ENCODE measurements around the gene EFNA4. TPM values are rescaled to one million over a fixed set of nuclear protein-coding genes. Genes with fewer than 3 reads are reported as not detected.

EFNA4 gene
- total and polyA plus RNA-seq, 9 of the 15 experiments (the other 6 are each of a cell fraction or from before 2014, with no cell fraction given): 0.68 to 7.4 (median 6.1) TPM

DNA sequence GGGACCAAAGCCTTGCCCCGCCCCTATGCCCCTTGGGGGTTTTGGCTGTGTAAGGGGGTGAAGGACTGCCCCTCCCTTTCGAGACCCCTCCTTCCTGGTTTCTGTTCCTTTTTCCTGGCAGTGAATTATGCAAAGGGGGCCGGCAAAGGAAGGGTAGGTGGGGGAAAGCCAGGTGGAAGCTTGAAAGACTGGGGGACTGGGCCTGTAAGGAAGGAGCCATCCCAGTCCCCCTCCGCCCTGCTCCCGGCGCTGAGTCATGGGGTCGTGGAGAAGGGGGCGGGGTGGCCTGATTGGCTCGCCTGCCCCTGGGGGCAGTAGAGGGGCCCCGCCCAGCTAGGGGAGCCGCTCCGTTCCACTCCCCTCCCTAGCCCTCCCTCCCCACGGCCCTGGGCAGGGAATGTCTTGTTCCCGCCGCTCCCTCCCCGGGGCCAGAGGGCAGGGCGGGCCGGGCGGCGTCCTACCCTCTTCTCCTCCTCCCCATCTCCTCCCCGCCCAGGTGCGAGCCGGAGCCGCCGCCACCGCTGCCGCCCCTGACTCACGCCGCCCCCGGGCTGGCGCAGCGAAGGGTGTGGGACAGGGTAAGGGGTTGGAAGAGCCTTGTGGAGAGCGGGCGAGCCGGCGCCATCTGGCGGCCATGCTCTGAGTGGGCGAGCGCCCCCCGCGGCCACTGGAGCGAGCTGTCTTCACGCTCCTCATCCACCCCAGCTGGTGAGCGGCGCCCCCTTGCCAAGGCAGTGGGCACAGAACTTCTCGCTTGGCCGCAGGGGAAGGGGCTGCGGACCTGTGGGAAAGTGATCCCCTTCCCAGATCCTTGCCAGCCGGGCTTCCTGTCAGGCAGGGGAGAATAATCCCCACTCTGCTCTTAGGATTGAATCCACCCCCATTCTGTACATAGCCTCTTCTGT is 46.2 kb upstream of the EFNA4 start (continued):
- TF ChIP-seq CHD7 (IDR thresholded peaks at IDR 0.05; ENCODE audit: low read depth, low read length) (no peak), TSC22D4 (tag; IDR thresholded peaks at IDR 0.05) (no peak), CREB3L1 (IDR thresholded peaks at IDR 0.05; ENCODE audit: borderline replicate concordance, low read depth) (no peak), BRF2 (IDR thresholded peaks at IDR 0.05; ENCODE audit: borderline replicate concordance, insufficient read depth, insufficient read length) (no peak), CBX3 (IDR thresholded peaks at IDR 0.05; ENCODE audit: borderline replicate concordance in 1 of 2, low read length in 2 of 2) (no peak; a peak in 1 of 3 replicates), ZNF280B (CRISPR knock-in tag; IDR thresholded peaks at IDR 0.05) (no peak)
- TF ChIP-seq, protein P1, sequence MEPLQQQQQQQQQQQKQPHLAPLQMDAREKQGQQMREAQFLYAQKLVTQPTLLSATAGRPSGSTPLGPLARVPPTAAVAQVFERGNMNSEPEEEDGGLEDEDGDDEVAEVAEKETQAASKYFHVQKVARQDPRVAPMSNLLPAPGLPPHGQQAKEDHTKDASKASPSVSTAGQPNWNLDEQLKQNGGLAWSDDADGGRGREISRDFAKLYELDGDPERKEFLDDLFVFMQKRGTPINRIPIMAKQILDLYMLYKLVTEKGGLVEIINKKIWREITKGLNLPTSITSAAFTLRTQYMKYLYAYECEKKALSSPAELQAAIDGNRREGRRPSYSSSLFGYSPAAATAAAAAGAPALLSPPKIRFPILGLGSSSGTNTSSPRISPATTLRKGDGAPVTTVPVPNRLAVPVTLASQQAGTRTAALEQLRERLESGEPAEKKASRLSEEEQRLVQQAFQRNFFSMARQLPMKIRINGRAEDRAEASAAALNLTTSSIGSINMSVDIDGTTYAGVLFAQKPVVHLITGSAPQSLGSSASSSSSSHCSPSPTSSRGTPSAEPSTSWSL (CRISPR knock-in tag; IDR thresholded peaks at IDR 0.05; ENCODE audit: borderline replicate concordance): no peak

Data from K562 (cell line).